Epithelial cell of alveolus of lung (primary cell): ENCODE measurements around the gene SPESP1. TPM values are rescaled to one million over a fixed set of nuclear protein-coding genes. Genes with fewer than 3 reads are reported as not detected.

ENCODE experiments used
- total RNA-seq: library from RNA; depleted of rRNA; stranded (reverse); fragments of >200 nt; gene quantifications from 2 replicates; pipeline ENCODE4 v1.2.1, GENCODE V29; 2015

Gene SPESP1
- 4.4 TPM in 2 replicates for total RNA-seq

DNA sequence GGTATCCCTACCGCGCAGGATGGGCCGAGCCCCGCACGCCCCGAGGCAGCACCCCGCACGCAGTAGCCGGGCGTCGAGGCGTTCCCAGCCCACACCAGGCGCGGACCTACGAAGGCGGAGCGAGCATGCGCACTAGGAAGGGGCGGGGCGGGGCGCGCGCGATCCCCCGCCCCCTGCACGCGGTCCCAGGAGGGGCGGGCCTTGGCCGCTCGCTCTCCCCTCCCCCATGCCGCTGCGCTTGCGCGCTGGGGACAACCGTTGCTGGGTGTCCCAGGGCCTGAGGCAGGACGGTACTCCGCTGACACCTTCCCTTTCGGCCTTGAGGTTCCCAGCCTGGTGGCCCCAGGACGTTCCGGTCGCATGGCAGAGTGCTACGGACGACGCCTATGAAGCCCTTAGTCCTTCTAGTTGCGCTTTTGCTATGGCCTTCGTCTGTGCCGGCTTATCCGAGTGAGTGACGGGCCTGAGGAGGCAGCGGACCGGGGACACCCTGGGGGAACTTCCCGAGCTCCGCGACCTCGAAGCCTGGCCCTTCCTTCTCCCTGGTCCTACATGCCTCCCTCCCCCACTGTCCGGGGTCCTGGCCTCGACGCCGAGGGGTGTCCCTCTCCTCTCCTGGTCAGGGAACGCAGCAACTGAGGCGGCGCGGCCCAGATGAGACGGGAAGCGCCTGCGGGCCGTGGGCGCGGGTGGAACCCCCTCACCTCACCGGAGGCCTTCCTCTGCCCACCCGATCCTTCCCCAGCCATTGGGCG is at the start of gene SPESP1:
SPESP1 (plus strand) TSS at position 258 of the 755 bp plus-strand sequence; CDS start at position 387, 129 bp downstream.

Other genes starting within 250 kb of the SPESP1 start
- gene ANP32A, start 109.6 kb upstream of the SPESP1 start, total RNA-seq: 63.4 and 65.7 TPM in 2 replicates
- 0.39 TPM in 1 of 2 replicates, not detected in the other for gene NOX5, start 84.2 kb downstream of the SPESP1 start, total RNA-seq
- gene GLCE, start 230.1 kb downstream of the SPESP1 start, total RNA-seq: 24.8 and 37.5 TPM in 2 replicates